HK-2 (cell line): ENCODE data around the gene TRIM28.
"Not testable (repeated sequence)": the region's sequence is repeated elsewhere in the genome, so short reads cannot be mapped to it uniquely, and the experiment has no call there.

Experiments
- DNase-seq: peaks from one replicate; pipeline ENCODE4 v3.0.0-alpha.2; 2018; ENCODE audit not compliant: unreplicated experiment

Gene TRIM28

DNA sequence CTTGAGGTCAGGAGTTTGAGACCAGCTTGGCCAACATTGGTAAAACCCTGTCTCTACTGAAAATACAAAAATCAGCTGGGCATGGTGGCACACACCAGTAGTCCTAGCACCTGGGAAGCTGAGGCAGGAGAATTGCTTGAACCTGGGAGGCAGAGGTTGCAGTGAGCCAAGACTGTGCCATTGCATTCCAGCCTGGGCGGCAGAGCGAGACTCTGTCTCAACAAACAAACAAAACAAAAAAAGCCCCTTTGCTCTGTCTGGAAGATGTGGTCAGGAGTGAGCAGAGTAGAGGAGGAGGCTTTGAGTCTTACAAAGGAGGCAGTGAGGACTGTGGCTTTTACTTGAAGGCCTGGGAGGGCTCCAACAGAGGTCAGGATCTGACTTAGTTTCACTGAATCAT is 33.7 kb downstream of the TRIM28 start:
- not testable (repeated sequence) for DNase-seq

DNA sequence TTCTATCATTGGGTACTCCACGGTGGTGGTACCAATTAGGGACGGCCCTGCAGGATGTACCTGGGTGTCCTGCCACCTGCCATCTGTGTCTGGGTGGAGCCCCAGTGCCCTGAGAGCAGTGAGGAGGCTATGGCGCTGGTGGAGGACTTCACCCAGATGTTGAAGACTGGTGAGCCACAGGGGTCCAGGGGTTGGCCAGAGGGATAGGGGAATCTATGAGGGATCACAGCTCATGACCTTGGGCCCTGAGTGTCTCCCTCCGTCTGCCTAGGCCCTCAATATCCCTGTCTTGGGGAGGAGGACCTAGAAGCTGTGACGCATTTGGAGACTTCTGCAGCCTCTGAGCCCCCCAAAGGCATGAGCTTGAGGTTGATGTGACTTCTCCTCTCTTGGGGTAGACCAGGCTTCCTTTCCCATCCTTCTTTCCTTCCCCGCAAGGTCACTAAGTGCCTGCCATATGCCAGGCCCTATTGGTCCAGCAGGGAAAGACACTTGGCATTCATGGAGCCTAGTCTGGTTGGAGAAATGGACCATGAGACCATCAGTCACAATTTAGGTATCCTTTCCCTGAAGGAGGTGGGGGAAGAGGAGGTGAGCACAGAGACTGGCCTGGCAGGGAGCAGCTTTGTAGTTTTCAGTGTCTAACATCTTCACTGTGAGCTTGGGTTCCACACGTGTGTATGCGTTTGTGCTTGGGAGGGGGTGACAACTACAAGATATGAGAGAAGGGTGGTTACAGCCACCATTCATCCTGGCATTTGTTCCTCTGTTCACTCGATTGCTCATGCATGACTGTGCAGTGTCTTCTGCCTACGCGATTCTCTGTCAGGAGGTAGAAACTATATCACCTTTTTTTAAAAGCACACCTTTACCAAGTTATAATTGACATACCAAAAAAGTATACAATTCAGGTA is 34.4 kb downstream of the TRIM28 start:
- DNase-seq, result no peak

DNA sequence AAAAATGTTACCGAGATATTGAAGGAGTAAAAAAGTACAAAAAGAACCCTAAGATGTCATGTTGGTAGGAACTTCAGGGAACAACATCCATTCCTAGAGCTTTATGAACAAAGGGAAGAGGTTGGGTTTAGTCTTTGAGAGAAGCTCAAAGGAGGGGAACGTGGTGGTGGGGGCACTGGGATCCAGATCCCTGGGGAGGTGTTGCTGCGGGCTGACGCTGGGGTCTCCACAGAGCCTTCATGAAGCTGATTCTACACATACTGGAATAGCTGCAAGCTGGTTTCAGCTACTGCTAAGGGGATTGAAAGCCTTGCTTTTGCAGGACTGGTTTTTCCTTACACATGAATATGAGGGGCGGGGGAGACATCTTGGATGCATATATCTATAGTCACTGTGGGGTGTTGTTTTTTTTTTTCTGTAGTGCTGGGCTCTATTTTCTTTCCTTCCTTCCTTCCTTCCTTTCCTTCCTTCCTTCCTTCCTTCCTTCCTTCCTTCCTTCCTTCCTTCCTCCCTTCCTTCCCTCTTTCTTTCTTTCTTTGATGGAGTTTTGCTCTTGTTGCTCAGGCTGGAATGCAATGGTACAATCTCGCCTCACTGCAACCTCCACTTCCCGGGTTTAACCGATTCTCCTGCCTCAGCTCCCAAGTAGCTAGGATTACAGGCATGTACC is 35.7 kb downstream of the TRIM28 start:
- no peak for DNase-seq

GRCh38 chr19:58581227-58582141 is 37.6 kb downstream of the TRIM28 start:
- DNase-seq, result no peak

- no peak for DNase-seq
Observed at GRCh38 chr19:58582985-58583384, 39.1 kb downstream of the TRIM28 start.

DNA sequence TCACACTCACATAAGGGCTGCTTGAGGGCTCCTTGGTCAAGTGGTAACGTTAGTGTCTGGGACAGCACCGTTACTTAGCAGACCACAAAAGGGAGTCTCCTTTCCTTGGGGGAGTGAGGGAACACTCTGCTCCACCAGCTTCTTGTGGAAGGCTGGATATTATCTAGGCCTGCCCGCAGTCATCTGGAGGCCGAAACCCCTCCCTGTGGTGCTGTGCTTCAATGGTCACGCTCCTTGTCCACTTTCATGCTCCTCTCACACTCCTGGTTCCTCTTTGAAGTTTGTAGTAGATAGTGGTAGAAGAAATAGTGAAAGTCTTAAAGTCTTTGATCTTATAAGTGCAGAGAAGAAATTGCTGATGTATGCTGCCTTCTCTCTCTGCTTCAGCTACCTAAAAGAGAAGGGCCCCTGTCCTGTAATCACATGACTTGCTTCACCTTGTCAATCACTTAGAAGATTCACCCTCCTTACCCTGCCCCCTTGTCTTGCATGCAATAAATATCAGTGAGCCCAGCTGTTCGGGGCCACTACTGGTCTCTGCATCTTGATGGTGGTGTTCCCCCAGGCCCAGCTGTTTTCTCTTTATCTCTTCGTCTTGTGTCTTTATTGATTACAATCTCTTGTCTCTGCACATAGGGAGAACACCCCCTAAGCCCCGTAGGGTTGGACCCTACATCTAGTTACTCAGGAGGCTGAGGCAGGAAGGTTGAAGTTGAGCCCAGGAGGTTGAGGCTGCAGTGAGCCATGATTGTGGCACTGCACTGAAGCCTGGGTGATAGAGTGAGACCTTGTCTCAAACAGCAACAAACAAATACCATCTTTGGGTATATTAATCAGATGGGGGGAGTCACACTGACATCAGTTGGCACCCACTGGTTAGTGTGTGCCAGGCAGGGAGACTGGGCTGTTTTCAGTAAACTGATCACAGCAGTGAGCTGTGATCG is 40.9 kb downstream of the TRIM28 start:
- no peak for DNase-seq

DNA sequence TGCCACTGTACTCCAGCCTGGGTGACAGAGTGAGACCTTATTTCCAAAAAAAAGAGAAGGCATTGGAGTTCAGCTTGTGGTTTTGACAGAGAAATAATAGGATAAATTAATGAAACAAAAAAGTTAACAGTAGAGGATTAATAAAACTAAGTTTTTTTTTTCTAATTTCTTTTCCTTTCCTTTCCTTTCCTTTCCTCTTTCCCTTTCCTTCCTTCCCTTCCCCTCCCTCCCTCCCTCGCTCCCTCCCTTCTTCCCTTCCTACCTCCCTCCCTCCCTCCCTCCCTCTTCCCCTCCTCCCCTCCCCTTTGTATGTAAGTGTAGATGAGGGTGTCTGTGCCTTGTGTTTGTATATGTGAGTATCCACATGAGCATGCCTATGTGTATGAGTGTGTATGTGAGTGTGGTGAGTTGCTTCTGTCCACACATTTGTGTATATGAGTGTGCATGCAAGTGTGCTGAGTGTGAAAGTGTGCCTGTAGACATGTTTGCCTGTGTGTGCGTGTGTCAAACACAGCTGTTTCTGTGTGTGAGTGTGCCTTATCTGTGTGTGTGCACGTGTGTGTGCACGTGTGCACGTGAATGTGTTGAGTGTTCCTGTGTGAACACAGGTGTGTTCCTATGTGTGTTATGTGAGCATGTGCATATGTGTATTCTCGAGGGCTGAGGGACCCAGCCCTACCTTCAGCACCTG is 41.7 kb downstream of the TRIM28 start:
- DNase-seq, result no peak

DNA sequence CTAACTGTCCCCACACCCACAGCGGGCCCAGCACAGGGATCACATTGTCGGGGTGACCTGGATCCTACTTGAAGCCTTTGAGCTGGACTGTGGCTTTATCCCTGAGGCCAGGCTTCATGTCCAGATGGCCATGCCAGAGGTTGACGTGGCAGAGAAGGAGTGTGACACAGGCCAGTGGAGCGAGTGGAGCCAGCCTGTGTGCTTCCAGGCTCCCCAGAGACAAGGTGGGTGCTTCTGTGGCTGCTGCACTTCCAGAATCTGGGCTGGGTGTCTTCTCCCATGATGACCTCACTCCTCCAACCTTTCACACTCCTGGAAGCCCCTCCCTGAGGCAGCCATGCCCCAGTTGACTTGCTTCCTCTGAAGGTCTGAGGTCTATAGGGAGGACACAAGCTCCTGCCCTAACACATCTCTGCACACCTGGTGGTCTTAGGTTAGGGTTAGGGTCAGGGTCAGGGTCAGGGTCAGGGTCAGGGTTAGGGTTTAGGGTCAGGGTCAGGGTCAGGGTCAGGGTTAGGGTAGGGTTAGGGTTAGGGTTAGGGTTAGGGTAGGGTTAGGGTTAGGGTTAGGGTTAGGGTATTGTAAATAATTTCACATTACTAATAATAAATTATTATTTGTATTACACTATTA is 42.4 kb downstream of the TRIM28 start:
- DNase-seq, result no peak
